Colonic mucosa (tissue), 4 donors: ENCODE data around the gene FZR1. TPM values are rescaled to one million over a fixed set of nuclear protein-coding genes. Genes with fewer than 3 reads are reported as not detected.

ENCODE experiments used
- DNase-seq: peaks from one replicate; pipeline ENCODE4 v3.0.0-alpha.2; 2020
- H3K27ac ChIP-seq: fragments of 200-600 bp; one replicate; pipeline ENCODE4 v1.8.0; 2021
- H3K27me3 ChIP-seq: fragments of 200-600 bp; one replicate; pipeline ENCODE4 v1.8.0; 2021
- H3K36me3 ChIP-seq: fragments of 200-600 bp; one replicate; pipeline ENCODE4 v1.8.0; 2021
- H3K4me1 ChIP-seq: fragments of 200-600 bp; one replicate; pipeline ENCODE4 v1.8.0; 2021; ENCODE audit warnings: mild to moderate bottlenecking
- H3K4me3 ChIP-seq: fragments of 200-600 bp; one replicate; pipeline ENCODE4 v1.8.0; 2021
- H3K9ac ChIP-seq, 2 donors: one replicate each; pipeline ENCODE4 v1.7.0; 2013; ENCODE audit warnings: control low read depth in 2 of 2, low read depth in 2 of 2, low read length in 2 of 2
- H3K9me3 ChIP-seq: fragments of 200-600 bp; one replicate; pipeline ENCODE4 v1.8.0; 2021
- CTCF ChIP-seq: fragments of 200-600 bp; IDR thresholded peaks from one replicate; pipeline ENCODE4 v1.8.0; 2022; ENCODE audit warnings: antibody characterized with exemption, mild to moderate bottlenecking
- intact Hi-C: fragments of 100-400 bp; cut with DNase I; formaldehyde crosslinking; loops from one replicate; pipeline ENCODE4 v1.14.1; 2022
- total RNA-seq, 2 donors: library from RNA; stranded (reverse); fragmentation: NEBNext Ultra II Directional in 1 of 2; extraction: Animal tissue kit (Norgen Biotek cat#: 25700) in 1 of 2; gene quantifications; one replicate each; pipeline ENCODE4 v1.2.1, GENCODE V29; 2021
- donor health status: healthy.
- donor health status: DM: no; HTN: no; CAD: no.
- donor health status: DM: no; HTN: no; CAD: no.

FZR1 gene
- total RNA-seq, 2 donors from 2014 or later = 45.8 to 62.5 TPM

- intact Hi-C loops = no loop called here
- no peak for DNase-seq
- Histone ChIP-seq H3K36me3 (peaks cover 18% of the 10 kb centered on the region), H3K27me3 (no peaks in the 10 kb centered on the region), H3K4me1 (no peaks in the 10 kb centered on the region), H3K27ac (no peak overlapping the region), H3K9me3 (no peaks in the 10 kb centered on the region), H3K9ac (no peak overlapping the region), H3K4me3 (no peak overlapping the region)
- no peak for TF ChIP-seq CTCF
Measured at GRCh38 chr19:3494051-3494450, 12.1 kb upstream of the FZR1 start.

- Histone ChIP-seq H3K27ac (no peak overlapping the region), H3K27me3 (no peaks in the 10 kb centered on the region), H3K9ac (no peak overlapping the region), H3K9me3 (no peaks in the 10 kb centered on the region), H3K4me3 (no peak overlapping the region), H3K4me1 (peaks cover 3% of the 10 kb centered on the region), H3K36me3 (peaks cover 18% of the 10 kb centered on the region)
- TF ChIP-seq CTCF = no peak
- intact Hi-C loops = no loop called here
- DNase-seq = no peak
Measured at GRCh38 chr19:3494559-3494958, 11.6 kb upstream of the FZR1 start.

GRCh38 chr19:3496392-3497273 is 9.5 kb upstream of the FZR1 start:
- TF ChIP-seq CTCF = no peak
- Histone ChIP-seq H3K9me3 (no peaks in the 10 kb centered on the region), H3K4me1 (peaks cover 6% of the 10 kb centered on the region), H3K27me3 (no peaks in the 10 kb centered on the region), H3K27ac (no peak overlapping the region), H3K36me3 (peaks cover 13% of the 10 kb centered on the region), H3K4me3 (no peak overlapping the region), H3K9ac (no peak overlapping the region)
- intact Hi-C loops = no loop called here
- no peak for DNase-seq

GRCh38 chr19:3497757-3498520 is 8.2 kb upstream of the FZR1 start:
- peaks cover 6% of the 10 kb centered on the region for H3K4me1 ChIP-seq
- no peak for TF ChIP-seq CTCF
- H3K4me3 ChIP-seq = no peak overlapping the region
- H3K36me3 ChIP-seq = peaks cover 6% of the 10 kb centered on the region
- H3K27me3 ChIP-seq = no peaks in the 10 kb centered on the region
- no peak overlapping the region for H3K9ac ChIP-seq
- intact Hi-C loops = no loop called here
- no peaks in the 10 kb centered on the region for H3K9me3 ChIP-seq
- DNase-seq = no peak
- no peak overlapping the region for H3K27ac ChIP-seq

GRCh38 chr19:3499738-3500428 is 6.2 kb upstream of the FZR1 start:
- H3K9ac ChIP-seq = peak overlapping the region; percentile 88 to 92
- DNase-seq = no peak
- no peak for TF ChIP-seq CTCF

More at GRCh38 chr19:3499738-3500428, 6.2 kb upstream of the FZR1 start:
- intact Hi-C loops = no loop called here
- Histone ChIP-seq H3K27me3 (no peaks in the 10 kb centered on the region), H3K4me1 (peaks cover 6% of the 10 kb centered on the region), H3K27ac (peak overlapping the region; percentile 36), H3K9me3 (no peaks in the 10 kb centered on the region), H3K4me3 (peak overlapping the region; percentile 80), H3K36me3 (peaks cover 6% of the 10 kb centered on the region)
